ENCODE results near the gene SAMD1. TPM values are rescaled to one million over a fixed set of nuclear protein-coding genes. Genes with fewer than 3 reads are reported as not detected.

The SAMD1 gene
- total RNA-seq, 1 donor, result 27.9 TPM

GRCh38 chr19:14089662-14090508 lies 666 bp downstream of the SAMD1 start:
- H3K9me3 ChIP-seq (ENCODE audit: low read depth, low read length), result peaks cover 6% of the 10 kb centered on the region
- no peak for TF ChIP-seq CTCF (IDR thresholded peaks at IDR 0.05; ENCODE audit: extremely low read depth, low read depth, low read length)
- peaks cover 18% of the 10 kb centered on the region for H3K36me3 ChIP-seq (ENCODE audit: insufficient read depth, low read length)
- H3K27me3 ChIP-seq (ENCODE audit: insufficient read depth, low read length), result no peaks in the 10 kb centered on the region
- H3K27ac ChIP-seq (ENCODE audit: low read depth, low read length), result no peak overlapping the region
- peaks cover 12% of the 10 kb centered on the region for H4K20me1 ChIP-seq (ENCODE audit: insufficient read depth, low read length)
- peaks cover 6% of the 10 kb centered on the region for H3K4me1 ChIP-seq (ENCODE audit: insufficient read depth, low read length)
- peak overlapping the region; percentile 67 for H3K4me3 ChIP-seq (ENCODE audit: insufficient read depth, low read length)
- peak; percentile 98 for DNase-seq (ENCODE audit: insufficient read length, low spot score, missing footprints)
- no peak overlapping the region for H2AFZ ChIP-seq (ENCODE audit: low read length)
- H3K79me2 ChIP-seq (ENCODE audit: insufficient read depth, low read length), result no peaks in the 10 kb centered on the region
- H3K4me2 ChIP-seq (ENCODE audit: insufficient read depth, low read length), result peak overlapping the region; percentile 51

GRCh38 chr19:14089412-14089661 lies 1.2 kb downstream of the SAMD1 start:
- Histone ChIP-seq H3K36me3 (ENCODE audit: insufficient read depth, low read length) (peaks cover 18% of the 10 kb centered on the region), H3K4me1 (ENCODE audit: insufficient read depth, low read length) (peaks cover 6% of the 10 kb centered on the region), H3K4me3 (ENCODE audit: insufficient read depth, low read length) (peak overlapping the region; percentile 64), H3K79me2 (ENCODE audit: insufficient read depth, low read length) (no peaks in the 10 kb centered on the region), H3K9me3 (ENCODE audit: low read depth, low read length) (peaks cover 6% of the 10 kb centered on the region), H3K27me3 (ENCODE audit: insufficient read depth, low read length) (no peaks in the 10 kb centered on the region), H2AFZ (ENCODE audit: low read length) (no peak overlapping the region), H4K20me1 (ENCODE audit: insufficient read depth, low read length) (peaks cover 12% of the 10 kb centered on the region), H3K4me2 (ENCODE audit: insufficient read depth, low read length) (peak overlapping the region; percentile 51), H3K27ac (ENCODE audit: low read depth, low read length) (no peak overlapping the region)
- no peak for TF ChIP-seq CTCF (IDR thresholded peaks at IDR 0.05; ENCODE audit: extremely low read depth, low read depth, low read length)
- no peak for DNase-seq (ENCODE audit: insufficient read length, low spot score, missing footprints)

- TF ChIP-seq CTCF (IDR thresholded peaks at IDR 0.05; ENCODE audit: extremely low read depth, low read depth, low read length), result no peak
- peaks cover 6% of the 10 kb centered on the region for H3K4me1 ChIP-seq (ENCODE audit: insufficient read depth, low read length)
- peaks cover 12% of the 10 kb centered on the region for H4K20me1 ChIP-seq (ENCODE audit: insufficient read depth, low read length)
- peak overlapping the region; percentile 51 for H3K4me2 ChIP-seq (ENCODE audit: insufficient read depth, low read length)
- peaks cover 6% of the 10 kb centered on the region for H3K9me3 ChIP-seq (ENCODE audit: low read depth, low read length)
- no peaks in the 10 kb centered on the region for H3K79me2 ChIP-seq (ENCODE audit: insufficient read depth, low read length)
- DNase-seq (ENCODE audit: insufficient read length, low spot score, missing footprints), result peak; percentile 71
- H2AFZ ChIP-seq (ENCODE audit: low read length), result no peak overlapping the region
- H3K27ac ChIP-seq (ENCODE audit: low read depth, low read length), result no peak overlapping the region
- peaks cover 18% of the 10 kb centered on the region for H3K36me3 ChIP-seq (ENCODE audit: insufficient read depth, low read length)
- no peaks in the 10 kb centered on the region for H3K27me3 ChIP-seq (ENCODE audit: insufficient read depth, low read length)
- peak overlapping the region; percentile 64 for H3K4me3 ChIP-seq (ENCODE audit: insufficient read depth, low read length)
Measured at GRCh38 chr19:14088634-14089411, 1.7 kb downstream of the SAMD1 start.

- DNase-seq (ENCODE audit: insufficient read length, low spot score, missing footprints), result no peak
- peaks cover 11% of the 10 kb centered on the region for H3K4me1 ChIP-seq (ENCODE audit: insufficient read depth, low read length)
- no peak overlapping the region for H2AFZ ChIP-seq (ENCODE audit: low read length)
- H3K36me3 ChIP-seq (ENCODE audit: insufficient read depth, low read length), result peaks cover 14% of the 10 kb centered on the region
- no peaks in the 10 kb centered on the region for H3K27me3 ChIP-seq (ENCODE audit: insufficient read depth, low read length)
- no peak overlapping the region for H3K4me2 ChIP-seq (ENCODE audit: insufficient read depth, low read length)
- no peak overlapping the region for H3K4me3 ChIP-seq (ENCODE audit: insufficient read depth, low read length)
- TF ChIP-seq CTCF (IDR thresholded peaks at IDR 0.05; ENCODE audit: extremely low read depth, low read depth, low read length), result no peak
- peaks cover 8% of the 10 kb centered on the region for H3K79me2 ChIP-seq (ENCODE audit: insufficient read depth, low read length)
- no peak overlapping the region for H3K27ac ChIP-seq (ENCODE audit: low read depth, low read length)
- peaks cover 12% of the 10 kb centered on the region for H4K20me1 ChIP-seq (ENCODE audit: insufficient read depth, low read length)
- no peaks in the 10 kb centered on the region for H3K9me3 ChIP-seq (ENCODE audit: low read depth, low read length)
Measured at GRCh38 chr19:14086098-14086497, 4.5 kb downstream of the SAMD1 start.

All from osteoblast (primary cell).